Colonic mucosa (tissue), 4 donors: ENCODE data around the gene KLRF1. TPM values are rescaled to one million over a fixed set of nuclear protein-coding genes. Genes with fewer than 3 reads are reported as not detected.

ENCODE experiments used
- DNase-seq: peaks from one replicate; pipeline ENCODE4 v3.0.0-alpha.2; 2020
- H3K27ac ChIP-seq: fragments of 200-600 bp; one replicate; pipeline ENCODE4 v1.8.0; 2021
- H3K27me3 ChIP-seq: fragments of 200-600 bp; one replicate; pipeline ENCODE4 v1.8.0; 2021
- H3K36me3 ChIP-seq: fragments of 200-600 bp; one replicate; pipeline ENCODE4 v1.8.0; 2021
- H3K4me1 ChIP-seq: fragments of 200-600 bp; one replicate; pipeline ENCODE4 v1.8.0; 2021; ENCODE audit warnings: mild to moderate bottlenecking
- H3K4me3 ChIP-seq: fragments of 200-600 bp; one replicate; pipeline ENCODE4 v1.8.0; 2021
- H3K9ac ChIP-seq, 2 donors: one replicate each; pipeline ENCODE4 v1.7.0; 2013; ENCODE audit warnings: control low read depth in 2 of 2, low read depth in 2 of 2, low read length in 2 of 2
- H3K9me3 ChIP-seq: fragments of 200-600 bp; one replicate; pipeline ENCODE4 v1.8.0; 2021
- intact Hi-C: fragments of 100-400 bp; cut with DNase I; formaldehyde crosslinking; loops from one replicate; pipeline ENCODE4 v1.14.1; 2022
- total RNA-seq, 2 donors: library from RNA; stranded (reverse); fragmentation: NEBNext Ultra II Directional in 1 of 2; extraction: Animal tissue kit (Norgen Biotek cat#: 25700) in 1 of 2; gene quantifications; one replicate each; pipeline ENCODE4 v1.2.1, GENCODE V29; 2021
- TF ChIP-seq, protein P1 (sequence below): fragments of 200-600 bp; IDR thresholded peaks from one replicate; pipeline ENCODE4 v1.8.0; 2022; ENCODE audit warnings: antibody characterized with exemption, mild to moderate bottlenecking
- donor health status: healthy.
- donor health status: DM: no; HTN: no; CAD: no.
- donor health status: DM: no; HTN: no; CAD: no.

KLRF1 gene
- total RNA-seq, 2 donors from 2014 or later, result 0.40 to 0.61 TPM

DNA sequence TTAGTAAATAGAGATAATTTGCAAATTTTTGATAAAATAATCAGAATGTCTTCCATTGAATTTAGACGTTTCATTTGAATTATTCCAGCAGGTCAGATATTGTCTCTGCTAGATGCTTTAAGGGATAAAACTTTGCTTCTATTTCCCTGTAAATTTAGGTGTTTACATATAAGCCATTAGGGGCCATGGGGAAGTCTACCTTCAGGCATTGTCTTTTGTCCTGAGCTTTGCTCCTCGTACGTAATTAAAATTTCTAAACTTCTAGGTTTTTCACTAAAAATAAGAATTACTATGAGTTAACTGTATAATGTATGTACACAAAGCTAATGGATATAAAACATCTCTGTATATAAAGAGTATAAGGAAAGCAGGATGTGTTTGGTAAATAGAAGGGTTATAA lies 42.5 kb upstream of the KLRF1 start:
- no peak overlapping the region for H3K27ac ChIP-seq
- H3K9ac ChIP-seq, result no peak overlapping the region
- DNase-seq, result no peak
- no peaks in the 10 kb centered on the region for H3K4me1 ChIP-seq
- H3K4me3 ChIP-seq, result no peak overlapping the region
- TF ChIP-seq, protein P1, sequence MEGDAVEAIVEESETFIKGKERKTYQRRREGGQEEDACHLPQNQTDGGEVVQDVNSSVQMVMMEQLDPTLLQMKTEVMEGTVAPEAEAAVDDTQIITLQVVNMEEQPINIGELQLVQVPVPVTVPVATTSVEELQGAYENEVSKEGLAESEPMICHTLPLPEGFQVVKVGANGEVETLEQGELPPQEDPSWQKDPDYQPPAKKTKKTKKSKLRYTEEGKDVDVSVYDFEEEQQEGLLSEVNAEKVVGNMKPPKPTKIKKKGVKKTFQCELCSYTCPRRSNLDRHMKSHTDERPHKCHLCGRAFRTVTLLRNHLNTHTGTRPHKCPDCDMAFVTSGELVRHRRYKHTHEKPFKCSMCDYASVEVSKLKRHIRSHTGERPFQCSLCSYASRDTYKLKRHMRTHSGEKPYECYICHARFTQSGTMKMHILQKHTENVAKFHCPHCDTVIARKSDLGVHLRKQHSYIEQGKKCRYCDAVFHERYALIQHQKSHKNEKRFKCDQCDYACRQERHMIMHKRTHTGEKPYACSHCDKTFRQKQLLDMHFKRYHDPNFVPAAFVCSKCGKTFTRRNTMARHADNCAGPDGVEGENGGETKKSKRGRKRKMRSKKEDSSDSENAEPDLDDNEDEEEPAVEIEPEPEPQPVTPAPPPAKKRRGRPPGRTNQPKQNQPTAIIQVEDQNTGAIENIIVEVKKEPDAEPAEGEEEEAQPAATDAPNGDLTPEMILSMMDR, result no peak
- H3K27me3 ChIP-seq, result no peaks in the 10 kb centered on the region
- no peaks in the 10 kb centered on the region for H3K9me3 ChIP-seq
- intact Hi-C loops, result no loop called here
- H3K36me3 ChIP-seq, result no peaks in the 10 kb centered on the region

DNA sequence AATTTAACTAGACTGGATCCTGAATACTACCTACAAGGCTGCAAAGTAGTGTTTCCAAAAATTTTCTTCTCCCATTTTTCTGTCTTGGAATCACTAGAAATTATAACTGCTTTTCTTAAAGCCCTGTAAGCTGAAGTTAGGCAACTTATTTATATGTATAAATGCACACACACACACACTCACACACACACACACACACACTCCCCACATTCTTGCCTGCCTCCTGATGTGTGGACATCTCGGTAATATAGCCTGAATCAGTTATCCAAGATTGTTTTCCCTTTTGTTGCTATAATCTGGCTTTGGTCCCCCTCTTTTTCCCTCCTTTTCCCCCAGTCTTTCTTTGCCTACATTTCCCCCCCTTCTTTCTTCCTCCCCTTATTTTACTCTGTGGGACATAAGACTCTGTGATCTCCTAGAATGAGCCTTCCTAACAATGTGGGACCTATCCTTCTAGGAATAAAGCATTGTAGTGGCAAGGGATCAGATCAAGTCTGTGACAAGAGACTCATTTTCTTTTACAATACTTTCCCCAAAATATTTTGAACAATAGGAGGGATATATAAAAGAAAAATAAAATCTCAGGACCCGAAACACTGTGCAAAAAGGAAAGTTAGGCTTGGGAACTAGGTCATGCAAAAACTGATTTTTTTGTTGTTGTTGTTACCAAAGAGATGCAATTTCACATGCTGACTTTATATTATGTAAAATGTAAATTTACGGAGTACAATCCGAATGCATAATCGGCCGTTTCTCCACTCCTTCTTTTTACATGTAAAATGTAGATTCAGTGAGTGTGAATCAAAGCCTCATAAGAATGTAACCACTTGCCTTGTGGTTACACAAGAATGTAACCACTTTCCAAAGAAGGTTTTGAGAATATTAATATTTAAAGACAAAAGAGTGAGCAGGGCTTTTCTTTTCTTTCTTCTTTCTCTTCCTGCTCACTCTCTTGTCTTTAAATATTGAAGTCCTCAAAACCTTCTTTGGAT lies 40.3 kb upstream of the KLRF1 start:
- TF ChIP-seq, protein P1, result no peak
- H3K36me3 ChIP-seq, result no peaks in the 10 kb centered on the region
- no peak overlapping the region for H3K27ac ChIP-seq
- no peaks in the 10 kb centered on the region for H3K4me1 ChIP-seq
- no peaks in the 10 kb centered on the region for H3K9me3 ChIP-seq
- intact Hi-C loops, result no loop called here
- no peak for DNase-seq
- H3K4me3 ChIP-seq, result no peak overlapping the region
- no peaks in the 10 kb centered on the region for H3K27me3 ChIP-seq
- no peak overlapping the region for H3K9ac ChIP-seq

- TF ChIP-seq, protein P1, result no peak
- intact Hi-C loops, result loop anchor here (10.0 kb wide), 1 partner anchor 48 kb away; no protein-coding TSS in a partner anchor
- no peak overlapping the region for H3K27ac ChIP-seq
- no peak for DNase-seq
- no peak overlapping the region for H3K4me3 ChIP-seq
- H3K9ac ChIP-seq, result no peak overlapping the region
- no peaks in the 10 kb centered on the region for H3K4me1 ChIP-seq
- H3K9me3 ChIP-seq, result no peaks in the 10 kb centered on the region
- H3K36me3 ChIP-seq, result no peaks in the 10 kb centered on the region
- H3K27me3 ChIP-seq, result no peaks in the 10 kb centered on the region
Observed at GRCh38 chr12:9792185-9792900, 34.9 kb upstream of the KLRF1 start.

DNA sequence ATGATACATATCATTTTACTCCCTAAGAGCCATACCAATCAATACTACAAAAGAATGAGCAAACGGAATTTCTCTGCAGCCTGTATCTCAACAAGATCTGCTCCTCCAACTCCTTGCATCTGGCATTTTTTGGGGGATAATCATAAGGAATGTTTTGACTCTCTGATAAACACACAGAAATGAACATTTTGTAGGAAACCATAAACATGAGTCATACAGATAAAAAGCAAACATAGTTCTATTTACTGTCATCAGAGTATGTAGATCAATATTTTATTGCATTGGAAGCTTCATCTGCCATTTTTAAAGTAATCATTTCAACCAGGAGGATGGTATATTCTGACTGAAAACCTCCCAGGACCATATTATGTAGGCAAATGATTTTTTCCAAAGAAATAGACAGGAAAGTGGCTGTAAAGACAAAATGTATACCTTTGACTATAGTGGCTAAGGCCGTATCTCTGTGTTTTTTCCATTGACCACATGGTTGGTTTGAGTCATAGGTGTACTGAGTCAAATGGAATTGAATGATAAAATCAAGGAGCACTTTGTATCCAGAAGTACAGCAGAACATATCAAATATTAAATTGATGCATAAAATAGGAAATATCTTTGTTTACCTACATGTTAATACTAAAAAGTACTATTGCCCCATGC lies 34.2 kb upstream of the KLRF1 start:
- no peak overlapping the region for H3K9ac ChIP-seq
- no peak overlapping the region for H3K4me3 ChIP-seq
- no peak for DNase-seq
- intact Hi-C loops, result loop anchor here (10.0 kb wide), 1 partner anchor 48 kb away; no protein-coding TSS in a partner anchor
- TF ChIP-seq, protein P1, result no peak
- H3K9me3 ChIP-seq, result no peaks in the 10 kb centered on the region
- no peaks in the 10 kb centered on the region for H3K4me1 ChIP-seq
- H3K36me3 ChIP-seq, result no peaks in the 10 kb centered on the region
- no peaks in the 10 kb centered on the region for H3K27me3 ChIP-seq
- no peak overlapping the region for H3K27ac ChIP-seq

DNA sequence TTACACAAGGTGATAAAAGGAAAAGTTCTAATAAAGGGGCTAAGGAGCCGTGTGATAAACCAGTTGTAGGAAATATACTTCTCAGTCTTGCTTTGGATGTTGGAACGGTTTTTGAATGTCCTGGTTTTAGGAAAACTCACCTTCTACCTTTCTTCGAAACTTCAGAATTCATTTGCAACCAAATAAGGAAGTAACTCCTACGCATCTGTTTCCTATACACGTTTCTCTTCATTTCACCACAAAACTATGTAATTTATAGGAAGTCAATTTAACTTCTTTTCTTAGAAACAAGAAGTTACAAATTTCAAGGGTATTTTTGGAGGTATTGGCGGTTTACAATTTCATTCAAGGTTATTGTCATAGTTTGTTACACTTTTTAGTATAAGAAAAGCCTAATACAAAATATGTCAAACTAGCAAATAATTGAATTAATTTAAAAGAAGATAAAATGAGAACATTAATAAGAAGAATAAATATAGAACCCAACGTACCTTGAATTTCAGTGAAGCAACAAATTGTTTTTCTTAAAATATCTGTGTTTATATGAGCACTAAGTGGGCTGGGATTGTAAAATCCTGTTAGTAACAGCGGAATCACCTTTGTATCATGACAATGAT lies 33.4 kb upstream of the KLRF1 start:
- no peaks in the 10 kb centered on the region for H3K36me3 ChIP-seq
- no peaks in the 10 kb centered on the region for H3K9me3 ChIP-seq
- no peak for DNase-seq
- intact Hi-C loops, result loop anchor here (10.0 kb wide), 1 partner anchor 49 kb away; no protein-coding TSS in a partner anchor
- H3K4me3 ChIP-seq, result no peak overlapping the region
- H3K9ac ChIP-seq, result no peak overlapping the region
- TF ChIP-seq, protein P1, result no peak
- no peak overlapping the region for H3K27ac ChIP-seq
- no peaks in the 10 kb centered on the region for H3K4me1 ChIP-seq
- H3K27me3 ChIP-seq, result no peaks in the 10 kb centered on the region
